GM18951 (cell line): ENCODE data around the gene TEX2.
"Not testable (repeated sequence)": the region's sequence is repeated elsewhere in the genome, so short reads cannot be mapped to it uniquely, and the experiment has no call there.

Source experiments
- POLR2A ChIP-seq: IDR thresholded peaks from 4 replicates; pipeline ENCODE4 v1.6.1; 2011; ENCODE audit warnings: mild to moderate bottlenecking; ENCODE audit not compliant: insufficient read length, insufficient read depth; ENCODE audit errors: extremely low read depth
- in situ Hi-C: fragments of 300-500 bp; cut with MboI; formaldehyde crosslinking; loops from one replicate; pipeline ENCODE4 v1.12.0; 2022; ENCODE audit warnings: low sequenced_read_pairs, mixed read lengths, inconsistent platforms; ENCODE audit not compliant: unreplicated experiment

TEX2 gene

GRCh38 chr17:64240741-64241347, 22.2 kb downstream of the TEX2 start:
- in situ Hi-C loops: no loop called here
- TF ChIP-seq POLR2A: no peak

DNA sequence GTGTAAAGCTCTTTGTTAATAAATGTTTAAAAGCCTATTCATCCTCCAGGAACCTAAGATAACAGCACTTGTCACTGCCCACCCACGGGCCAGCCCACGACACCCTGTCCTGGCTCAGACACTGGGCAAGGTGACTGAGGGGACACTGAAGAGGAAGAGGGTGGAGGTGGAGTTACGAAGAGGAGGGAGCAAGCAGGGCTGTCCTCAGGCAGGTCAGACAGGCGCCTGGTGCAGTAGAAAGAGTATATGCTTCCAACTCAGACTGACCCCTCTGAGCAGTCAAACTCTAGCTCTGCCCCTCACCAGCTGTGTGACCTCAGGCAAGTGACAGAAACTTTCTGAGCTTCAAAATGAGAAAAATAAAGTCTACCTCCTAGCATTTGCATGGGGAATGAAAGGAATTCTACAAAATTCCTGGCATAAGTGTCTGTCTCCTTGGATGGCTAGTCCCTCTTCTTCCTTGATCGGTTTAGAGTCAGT, 22.8 kb downstream of the TEX2 start:
- in situ Hi-C loops: no loop called here
- no peak for TF ChIP-seq POLR2A

DNA sequence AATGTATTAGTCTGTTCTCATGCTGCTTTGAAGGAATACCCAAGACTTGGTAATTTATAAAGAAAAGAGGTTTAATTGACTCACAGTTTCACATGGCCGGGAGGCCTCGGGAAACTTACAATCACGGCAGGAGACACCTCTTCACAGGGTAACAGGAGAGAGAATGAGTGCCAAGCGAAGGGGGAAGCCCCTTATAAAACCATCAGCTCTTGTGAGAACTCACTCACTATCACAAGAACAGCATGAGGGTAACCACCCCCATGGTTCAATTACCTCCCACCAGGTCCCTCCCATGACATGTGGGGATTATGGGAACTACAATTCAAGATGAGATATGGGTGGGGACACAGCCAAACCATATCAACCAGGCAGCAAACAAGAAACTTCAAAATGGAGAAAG, 24.6 kb downstream of the TEX2 start:
- in situ Hi-C loops: not testable (repeated sequence)

- in situ Hi-C loops: no loop called here
- TF ChIP-seq POLR2A: no peak
Observed at GRCh38 chr17:64236827-64237403, 26.1 kb downstream of the TEX2 start.

GRCh38 chr17:64234961-64235360, 28.1 kb downstream of the TEX2 start:
- no peak for TF ChIP-seq POLR2A
- in situ Hi-C loops: no loop called here

DNA sequence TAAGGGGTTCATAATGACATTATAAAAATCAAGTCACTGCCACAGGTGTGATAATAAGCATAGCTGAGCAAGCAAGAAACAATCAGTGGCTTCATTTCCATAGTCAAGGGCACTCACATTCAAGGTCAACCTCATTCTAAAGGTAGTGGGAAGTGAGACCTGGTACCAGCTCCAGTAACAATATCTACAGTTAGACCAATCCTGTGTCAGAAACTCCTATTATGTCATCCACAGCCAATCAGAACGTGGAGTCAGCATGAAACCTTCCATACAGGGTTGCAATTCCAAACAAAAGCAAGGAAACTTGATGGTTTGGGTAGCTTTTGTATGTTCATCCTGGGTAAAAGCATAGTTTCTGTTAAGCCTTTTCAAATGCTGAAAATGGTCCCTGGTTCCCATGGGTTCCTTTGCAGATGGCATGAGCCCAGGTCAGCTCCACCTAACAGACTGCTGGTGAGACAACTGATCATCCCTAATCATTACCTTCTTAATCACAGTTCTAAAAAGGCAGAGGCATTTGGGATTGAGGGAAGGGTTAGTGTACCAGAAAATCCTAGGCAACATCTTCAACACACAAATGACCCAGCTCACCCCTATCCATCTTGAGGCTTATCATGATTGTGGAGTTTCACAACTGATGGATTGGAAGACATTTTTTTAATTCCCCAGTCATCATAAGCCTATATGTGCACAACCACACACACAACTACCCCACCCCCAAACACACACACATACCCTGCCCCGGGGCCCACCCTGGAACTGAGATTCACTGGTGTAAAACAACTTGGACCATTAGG, 30.4 kb downstream of the TEX2 start:
- in situ Hi-C loops: no loop called here
- TF ChIP-seq POLR2A: no peak

DNA sequence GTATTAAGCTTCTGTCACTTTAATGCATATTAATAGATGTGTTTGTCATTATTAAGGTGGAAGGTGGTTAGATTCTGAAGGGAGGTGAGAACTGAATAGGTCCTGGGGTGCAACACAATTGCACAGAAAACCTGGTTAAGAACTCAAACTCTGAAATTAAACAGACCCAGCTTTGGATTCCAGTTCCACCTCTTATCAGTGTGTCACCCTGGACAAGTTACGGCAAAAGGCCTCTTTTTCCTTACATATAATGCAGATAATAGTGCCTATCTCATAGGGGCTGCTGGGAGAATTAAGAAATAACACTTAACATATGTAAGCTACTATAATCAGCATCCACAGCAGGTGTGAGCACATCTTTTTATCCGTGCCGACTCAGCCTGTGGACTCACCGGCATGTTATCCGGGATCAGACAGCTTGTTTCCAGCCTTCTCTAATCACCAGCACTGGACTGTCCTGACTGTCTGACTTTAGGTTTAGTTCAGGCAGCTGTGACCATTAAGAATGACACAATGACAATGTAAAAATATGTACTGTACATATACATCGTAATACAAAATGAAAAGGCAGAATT, 31.4 kb downstream of the TEX2 start:
- in situ Hi-C loops: no loop called here
- no peak for TF ChIP-seq POLR2A

GRCh38 chr17:64230791-64231408, 32.2 kb downstream of the TEX2 start:
- no peak for TF ChIP-seq POLR2A
- in situ Hi-C loops: no loop called here

- in situ Hi-C loops: no loop called here
- no peak for TF ChIP-seq POLR2A
Observed at GRCh38 chr17:64229815-64230728, 33.0 kb downstream of the TEX2 start.

GRCh38 chr17:64226132-64226531, 36.9 kb downstream of the TEX2 start:
- no peak for TF ChIP-seq POLR2A
- in situ Hi-C loops: no loop called here

DNA sequence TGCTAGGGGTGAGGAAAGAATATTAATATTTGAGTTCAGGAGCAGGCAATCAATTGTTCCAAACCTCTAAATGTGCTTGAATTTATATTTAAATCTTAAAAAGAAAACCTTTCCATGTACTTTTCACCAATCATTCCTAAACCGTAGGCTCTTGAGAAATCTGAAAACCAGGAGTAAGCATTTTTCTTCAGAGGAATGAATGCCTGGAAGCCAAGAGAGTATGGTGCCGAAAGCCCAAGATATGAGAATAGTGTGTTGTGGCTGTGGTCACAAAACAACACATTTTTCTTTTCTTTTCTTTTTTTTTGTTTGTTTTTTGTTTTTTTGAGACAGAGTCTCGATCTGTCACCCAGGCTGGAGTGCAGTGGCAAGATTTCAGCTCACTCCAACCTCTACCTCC, 37.6 kb downstream of the TEX2 start:
- no peak for TF ChIP-seq POLR2A
- in situ Hi-C loops: no loop called here

GRCh38 chr17:64223931-64224629, 39.0 kb downstream of the TEX2 start:
- TF ChIP-seq POLR2A: no peak
- in situ Hi-C loops: no loop called here
